Measurements from ENCODE around the gene AATF. TPM values are rescaled to one million over a fixed set of nuclear protein-coding genes. Genes with fewer than 3 reads are reported as not detected.

The AATF gene
- total RNA-seq, 1 donor from 2014 or later: 23.9 TPM

- intact Hi-C loops (cut with DNase I): no loop called here
- ATAC-seq (no peak), DNase-seq (ENCODE audit: missing footprints) (no peak)
These were observed 2.5 kb downstream of the AATF start for GRCh38 chr17:36951084-36951789.

- no peak for DNase-seq (ENCODE audit: missing footprints)
- intact Hi-C loops (cut with DNase I): no loop called here
- ATAC-seq: no peak
These were observed 22.8 kb downstream of the AATF start for GRCh38 chr17:36971508-36971907.

GRCh38 chr17:36972186-36972700, 23.5 kb downstream of the AATF start:
- intact Hi-C loops (cut with DNase I): no loop called here
- no peak for DNase-seq (ENCODE audit: missing footprints)
- no peak for ATAC-seq

GRCh38 chr17:36972905-36973304, 24.2 kb downstream of the AATF start:
- no peak for ATAC-seq
- intact Hi-C loops (cut with DNase I): no loop called here
- DNase-seq (ENCODE audit: missing footprints): no peak

- DNase-seq (ENCODE audit: missing footprints) (no peak), ATAC-seq (no peak)
- intact Hi-C loops (cut with DNase I): no loop called here
These were observed 27.3 kb downstream of the AATF start for GRCh38 chr17:36975922-36976515.

GRCh38 chr17:36977066-36977465, 28.3 kb downstream of the AATF start:
- intact Hi-C loops (cut with DNase I): no loop called here

GRCh38 chr17:36977568-36977967, 28.8 kb downstream of the AATF start:
- no peak for ATAC-seq
- DNase-seq (ENCODE audit: missing footprints): no peak
- intact Hi-C loops (cut with DNase I): no loop called here

More at GRCh38 chr17:36977066-36977465, 28.3 kb downstream of the AATF start:
- ATAC-seq (no peak), DNase-seq (ENCODE audit: missing footprints) (no peak)

- ATAC-seq (no peak), DNase-seq (ENCODE audit: missing footprints) (no peak)
- intact Hi-C loops (cut with DNase I): no loop called here
These were observed 30.2 kb downstream of the AATF start for GRCh38 chr17:36978810-36979564.

GRCh38 chr17:36979565-36979941, 30.8 kb downstream of the AATF start:
- intact Hi-C loops (cut with DNase I): no loop called here
- no peak for ATAC-seq
- no peak for DNase-seq (ENCODE audit: missing footprints)

- DNase-seq (ENCODE audit: missing footprints) (no peak), ATAC-seq (no peak)
- intact Hi-C loops (cut with DNase I): no loop called here
These were observed 31.6 kb downstream of the AATF start for GRCh38 chr17:36980280-36980761.

- ATAC-seq: no peak
- DNase-seq (ENCODE audit: missing footprints): no peak
- intact Hi-C loops (cut with DNase I): no loop called here
These were observed 34.9 kb downstream of the AATF start for GRCh38 chr17:36983618-36984017.

GRCh38 chr17:36989173-36989572, 40.4 kb downstream of the AATF start:
- DNase-seq (ENCODE audit: missing footprints) (no peak), ATAC-seq (no peak)
- intact Hi-C loops (cut with DNase I): no loop called here

- ATAC-seq (no peak), DNase-seq (ENCODE audit: missing footprints) (no peak)
- intact Hi-C loops (cut with DNase I): no loop called here
These were observed 43.9 kb downstream of the AATF start for GRCh38 chr17:36992701-36993100.

- DNase-seq (ENCODE audit: missing footprints) (no peak), ATAC-seq (no peak)
- intact Hi-C loops (cut with DNase I): no loop called here
These were observed 44.5 kb downstream of the AATF start for GRCh38 chr17:36993227-36993626.

- ATAC-seq: no peak
- no peak for DNase-seq (ENCODE audit: missing footprints)
- intact Hi-C loops (cut with DNase I): no loop called here
These were observed 45.7 kb downstream of the AATF start for GRCh38 chr17:36994438-36994837.

GRCh38 chr17:36999471-36999870, 50.7 kb downstream of the AATF start:
- ATAC-seq: no peak
- intact Hi-C loops (cut with DNase I): no loop called here
- no peak for DNase-seq (ENCODE audit: missing footprints)

GRCh38 chr17:37016780-37017179, 68.0 kb downstream of the AATF start:
- intact Hi-C loops (cut with DNase I): no loop called here
- DNase-seq (ENCODE audit: missing footprints): no peak
- no peak for ATAC-seq

- intact Hi-C loops (cut with DNase I): no loop called here
- DNase-seq (ENCODE audit: missing footprints) (no peak), ATAC-seq (no peak)
These were observed 68.7 kb downstream of the AATF start for GRCh38 chr17:37017404-37017803.

- intact Hi-C loops (cut with DNase I): no loop called here
- DNase-seq (ENCODE audit: missing footprints): no peak
These were observed 70.5 kb downstream of the AATF start for GRCh38 chr17:37019117-37019740.

More at GRCh38 chr17:37019117-37019740, 70.5 kb downstream of the AATF start:
- no peak for ATAC-seq

All from Right ventricle myocardium inferior (tissue), 1 donor.